AG04450 (cell line): ENCODE data around the gene ELL3. TPM values are rescaled to one million over a fixed set of nuclear protein-coding genes. Genes with fewer than 3 reads are reported as not detected.

Experiments used
- CTCF ChIA-PET: fragments of 300-600, 350-600 bp; formaldehyde crosslinking; extraction: SDS; loops from one replicate; lab custom pipeline; 2022; ENCODE audit warnings: antibody characterized with exemption, inconsistent platforms; lab: Charles Lee
- POLR2A ChIA-PET: fragments of 350-600 bp; formaldehyde crosslinking; extraction: SDS; loops from one replicate; lab custom pipeline; 2021; ENCODE audit warnings: antibody characterized with exemption, inconsistent platforms; lab: Yijun Ruan, JAX
- DNase-seq: peaks from one replicate; pipeline ENCODE4 v3.0.0-alpha.2; 2011; ENCODE audit warnings: low read depth, low spot score
- H3K27ac ChIP-seq: one replicate; pipeline ENCODE4 v1.5.1; 2012; ENCODE audit warnings: low read depth, low read length, control low read depth
- H3K27me3 ChIP-seq: one replicate; pipeline ENCODE4 v1.6.0; 2012; ENCODE audit warnings: low read length; ENCODE audit not compliant: control insufficient read depth, insufficient read depth
- H3K4me3 ChIP-seq: 2 replicates; pipeline ENCODE4 v1.5.1; 2011; ENCODE audit warnings: mild to moderate bottlenecking, low read depth, low read length, control low read depth
- H3K9me3 ChIP-seq: 2 replicates; pipeline ENCODE4 v1.5.1; 2012; ENCODE audit warnings: low read length; ENCODE audit not compliant: control insufficient read depth, insufficient read depth
- polyA plus RNA-seq: library from polyadenylated mRNA; depleted of rRNA; stranded (reverse); fragments of >200 nt; gene quantifications from 2 replicates; pipeline ENCODE4 v1.2.3, GENCODE V29; 2011
- TF ChIP-seq, protein P1 (sequence below): IDR thresholded peaks from 2 replicates; pipeline ENCODE4 v1.5.1; 2011; ENCODE audit warnings: low read depth, low read length, control low read depth, inconsistent platforms

Gene ELL3
- polyA plus RNA-seq, 1 experiment, result 2.3 TPM

DNA sequence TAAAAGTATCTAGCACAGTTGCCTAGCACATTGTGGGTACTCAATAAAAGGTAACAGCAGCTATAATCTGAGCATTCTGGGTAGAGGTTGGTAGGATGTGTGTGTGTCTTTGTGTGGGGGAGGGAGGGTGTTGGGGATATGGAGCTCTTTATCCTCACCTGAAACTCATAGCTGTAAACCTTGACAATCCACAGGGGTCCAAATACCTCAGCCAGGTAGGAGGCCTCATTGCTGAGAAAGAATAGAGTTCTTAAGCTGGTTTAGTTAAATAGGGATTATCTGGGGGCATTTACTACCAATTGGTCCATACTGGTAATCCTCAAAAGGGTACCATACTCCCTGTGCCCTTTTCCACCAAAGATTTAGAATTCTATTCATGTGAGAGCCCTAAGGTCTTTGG is 19.2 kb upstream of the ELL3 start:
- TF ChIP-seq, protein P1, sequence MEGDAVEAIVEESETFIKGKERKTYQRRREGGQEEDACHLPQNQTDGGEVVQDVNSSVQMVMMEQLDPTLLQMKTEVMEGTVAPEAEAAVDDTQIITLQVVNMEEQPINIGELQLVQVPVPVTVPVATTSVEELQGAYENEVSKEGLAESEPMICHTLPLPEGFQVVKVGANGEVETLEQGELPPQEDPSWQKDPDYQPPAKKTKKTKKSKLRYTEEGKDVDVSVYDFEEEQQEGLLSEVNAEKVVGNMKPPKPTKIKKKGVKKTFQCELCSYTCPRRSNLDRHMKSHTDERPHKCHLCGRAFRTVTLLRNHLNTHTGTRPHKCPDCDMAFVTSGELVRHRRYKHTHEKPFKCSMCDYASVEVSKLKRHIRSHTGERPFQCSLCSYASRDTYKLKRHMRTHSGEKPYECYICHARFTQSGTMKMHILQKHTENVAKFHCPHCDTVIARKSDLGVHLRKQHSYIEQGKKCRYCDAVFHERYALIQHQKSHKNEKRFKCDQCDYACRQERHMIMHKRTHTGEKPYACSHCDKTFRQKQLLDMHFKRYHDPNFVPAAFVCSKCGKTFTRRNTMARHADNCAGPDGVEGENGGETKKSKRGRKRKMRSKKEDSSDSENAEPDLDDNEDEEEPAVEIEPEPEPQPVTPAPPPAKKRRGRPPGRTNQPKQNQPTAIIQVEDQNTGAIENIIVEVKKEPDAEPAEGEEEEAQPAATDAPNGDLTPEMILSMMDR, result no peak
- POLR2A ChIA-PET, result interaction anchor here (0.7 to 2.3 kb wide), 2 partner anchors 24 to 26 kb away, joined by 3 to 7 read pairs; no protein-coding TSS in a partner anchor
- CTCF ChIA-PET, result interaction anchor here (0.5 to 0.6 kb wide), 2 partner anchors 19 to 26 kb away, joined by 3 to 6 read pairs; partner anchors contain the start of gene ELL3
- no peak for DNase-seq
- Histone ChIP-seq H3K27ac (no peak overlapping the region), H3K4me3 (no peak overlapping the region), H3K27me3 (no peaks in the 10 kb centered on the region), H3K9me3 (peaks cover 3% of the 10 kb centered on the region; the same call in 1 of the 2 replicates)

DNA sequence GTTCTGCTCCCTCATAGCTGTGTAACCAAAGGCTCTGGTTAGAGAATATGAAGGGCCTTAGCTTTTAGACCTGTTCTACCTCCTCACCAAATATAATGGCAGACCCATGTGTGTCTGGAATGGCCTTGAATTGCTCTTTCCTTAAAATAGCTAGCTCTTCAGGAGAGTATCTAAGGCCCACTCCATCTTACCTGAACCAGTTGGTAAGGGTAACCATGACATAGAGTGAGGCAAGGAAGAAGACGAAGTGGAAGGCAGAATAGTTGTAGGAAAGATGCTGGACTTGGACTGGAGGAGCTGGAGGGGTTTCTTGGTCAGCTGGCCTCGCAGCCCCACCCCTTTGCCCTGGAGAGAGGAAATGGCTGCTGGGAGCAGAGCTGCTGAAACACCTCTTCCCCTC is 18.4 kb upstream of the ELL3 start:
- H3K27ac ChIP-seq, result no peak overlapping the region
- no peak for DNase-seq
- POLR2A ChIA-PET, result interaction anchor here (2.3 kb wide), 1 partner anchor 26 kb away, joined by 7 read pairs; no protein-coding TSS in a partner anchor
- H3K27me3 ChIP-seq, result no peaks in the 10 kb centered on the region
- CTCF ChIA-PET, result interaction anchor here (0.5 to 0.6 kb wide), 2 partner anchors 18 to 27 kb away, joined by 3 to 6 read pairs; partner anchors contain the start of gene ELL3
- TF ChIP-seq, protein P1, result no peak
- H3K9me3 ChIP-seq, result peaks cover 3% of the 10 kb centered on the region; the same call in 1 of the 2 replicates
- H3K4me3 ChIP-seq, result no peak overlapping the region

DNA sequence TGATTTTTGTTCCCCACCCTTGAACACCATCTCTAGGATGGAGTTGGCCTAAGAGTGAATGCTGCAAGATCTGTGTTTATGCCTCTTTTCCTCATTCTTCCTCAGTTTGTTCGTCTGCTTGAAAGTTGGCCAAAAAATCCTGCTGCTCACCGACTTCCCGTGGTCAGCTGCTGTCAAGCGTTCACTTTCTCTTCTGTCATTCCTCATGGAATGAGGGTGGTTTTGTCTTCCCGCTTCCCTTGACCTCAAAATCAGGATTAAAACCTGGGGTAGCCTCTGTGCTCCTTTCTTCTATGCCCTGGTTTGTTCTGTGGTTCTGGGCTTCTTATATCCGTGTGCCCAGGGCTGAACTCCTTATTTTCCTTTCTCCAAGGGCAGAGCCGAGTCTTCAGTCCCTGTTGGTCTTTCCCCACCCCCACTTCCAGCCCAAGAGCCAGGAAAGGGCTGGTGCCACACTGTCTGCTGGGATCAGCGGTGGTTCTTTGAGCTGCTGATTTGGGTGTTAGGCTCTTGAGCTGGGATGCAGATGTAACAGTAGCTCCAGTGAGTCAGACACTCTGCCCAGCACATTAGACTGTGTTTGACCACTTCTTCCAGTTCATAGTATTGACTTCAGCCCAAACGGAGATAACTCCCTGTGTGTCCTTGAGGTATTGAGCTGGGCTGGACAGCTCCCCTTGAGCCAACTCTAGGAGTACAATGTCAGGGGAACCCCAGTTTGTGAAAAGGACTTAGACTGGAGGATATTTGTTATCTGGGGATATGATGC is 17.7 kb upstream of the ELL3 start:
- ChIA-PET CTCF (interaction anchor here (0.6 to 1.4 kb wide), 2 partner anchors 38 to 78 kb away, joined by 4 to 5 read pairs; no protein-coding TSS in a partner anchor), POLR2A (interaction anchor here (2.1 to 2.3 kb wide), 2 partner anchors 27 to 30 kb away, joined by 7 to 11 read pairs; partner anchors contain the start of gene MFAP1)
- no peaks in the 10 kb centered on the region; the same call in 1 of the 2 replicates for H3K9me3 ChIP-seq
- H3K27me3 ChIP-seq, result no peaks in the 10 kb centered on the region
- peak overlapping the region; percentile 100 for H3K4me3 ChIP-seq
- TF ChIP-seq, protein P1, result no peak
- DNase-seq, result no peak
- H3K27ac ChIP-seq, result no peak overlapping the region

DNA sequence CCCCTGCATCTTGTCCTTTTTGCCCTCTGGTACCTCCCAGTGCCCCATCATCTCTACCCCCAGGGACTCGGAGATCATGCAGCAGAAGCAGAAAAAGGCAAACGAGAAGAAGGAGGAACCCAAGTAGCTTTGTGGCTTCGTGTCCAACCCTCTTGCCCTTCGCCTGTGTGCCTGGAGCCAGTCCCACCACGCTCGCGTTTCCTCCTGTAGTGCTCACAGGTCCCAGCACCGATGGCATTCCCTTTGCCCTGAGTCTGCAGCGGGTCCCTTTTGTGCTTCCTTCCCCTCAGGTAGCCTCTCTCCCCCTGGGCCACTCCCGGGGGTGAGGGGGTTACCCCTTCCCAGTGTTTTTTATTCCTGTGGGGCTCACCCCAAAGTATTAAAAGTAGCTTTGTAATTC is 16.9 kb upstream of the ELL3 start:
- ChIA-PET CTCF (interaction anchor here (0.7 to 1.4 kb wide), 4 partner anchors 16 to 79 kb away, joined by 3 to 5 read pairs (median 4); no protein-coding TSS in a partner anchor), POLR2A (interaction anchor here (0.7 to 2.3 kb wide), 3 partner anchors 28 to 31 kb away, joined by 3 to 11 read pairs (median 7); partner anchors contain the start of gene MFAP1)
- DNase-seq, result no peak
- no peaks in the 10 kb centered on the region for H3K27me3 ChIP-seq
- H3K27ac ChIP-seq, result no peak overlapping the region
- TF ChIP-seq, protein P1, result no peak
- peak overlapping the region; percentile 100 for H3K4me3 ChIP-seq
- H3K9me3 ChIP-seq, result no peaks in the 10 kb centered on the region; the same call in 1 of the 2 replicates
